HK-2 (cell line): Measurements from ENCODE around the gene OXT.
"Not testable (repeated sequence)": the region's sequence is repeated elsewhere in the genome, so short reads cannot be mapped to it uniquely, and the experiment has no call there.

Experiments used
- DNase-seq: peaks from one replicate; pipeline ENCODE4 v3.0.0-alpha.2; 2018; ENCODE audit not compliant: unreplicated experiment

OXT gene

DNA sequence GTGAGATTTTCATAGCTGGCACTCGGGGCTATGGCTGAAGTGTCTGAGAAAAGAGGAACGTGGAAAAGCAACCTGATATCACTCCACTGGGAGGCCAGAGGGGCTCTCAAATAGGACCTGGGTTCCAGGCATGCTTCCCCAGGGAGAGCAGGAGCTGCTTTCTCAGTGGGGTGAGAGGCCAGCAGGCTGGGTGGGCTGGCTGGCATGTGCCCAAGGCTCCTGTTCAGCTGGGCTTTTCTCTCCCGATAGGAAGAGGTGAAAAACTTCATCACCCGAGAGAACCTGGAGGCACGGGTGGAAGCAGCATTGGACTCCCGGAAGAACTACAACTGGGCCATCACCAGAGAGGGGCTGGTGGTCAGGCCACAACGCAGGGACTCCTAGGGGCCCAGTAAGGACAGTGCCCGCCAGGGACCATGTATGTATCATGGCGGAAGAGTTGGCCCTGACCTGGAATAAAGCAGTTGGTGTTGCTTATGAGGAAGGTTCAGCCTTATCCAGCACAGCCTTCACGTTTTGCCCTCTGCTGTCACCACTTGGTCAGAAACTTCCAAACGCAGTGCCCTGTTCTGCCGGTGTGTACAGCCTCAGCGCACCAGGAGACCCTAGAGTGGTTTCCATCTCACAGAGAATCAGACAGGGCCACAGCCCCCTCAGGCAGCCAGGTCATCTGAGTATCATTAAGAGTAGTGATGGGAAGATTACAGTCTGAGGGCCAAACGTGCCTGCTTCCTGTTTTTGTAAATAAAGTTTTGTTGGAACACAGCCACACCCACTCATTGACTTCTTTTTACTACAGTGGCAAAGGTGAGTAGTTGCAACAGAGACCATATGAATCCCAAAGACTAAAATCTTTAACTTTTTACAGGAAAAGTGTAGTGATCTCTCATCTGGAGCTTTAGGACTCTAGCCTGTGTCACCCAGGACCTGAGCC is 23.7 kb upstream of the OXT start:
- DNase-seq = no peak

DNA sequence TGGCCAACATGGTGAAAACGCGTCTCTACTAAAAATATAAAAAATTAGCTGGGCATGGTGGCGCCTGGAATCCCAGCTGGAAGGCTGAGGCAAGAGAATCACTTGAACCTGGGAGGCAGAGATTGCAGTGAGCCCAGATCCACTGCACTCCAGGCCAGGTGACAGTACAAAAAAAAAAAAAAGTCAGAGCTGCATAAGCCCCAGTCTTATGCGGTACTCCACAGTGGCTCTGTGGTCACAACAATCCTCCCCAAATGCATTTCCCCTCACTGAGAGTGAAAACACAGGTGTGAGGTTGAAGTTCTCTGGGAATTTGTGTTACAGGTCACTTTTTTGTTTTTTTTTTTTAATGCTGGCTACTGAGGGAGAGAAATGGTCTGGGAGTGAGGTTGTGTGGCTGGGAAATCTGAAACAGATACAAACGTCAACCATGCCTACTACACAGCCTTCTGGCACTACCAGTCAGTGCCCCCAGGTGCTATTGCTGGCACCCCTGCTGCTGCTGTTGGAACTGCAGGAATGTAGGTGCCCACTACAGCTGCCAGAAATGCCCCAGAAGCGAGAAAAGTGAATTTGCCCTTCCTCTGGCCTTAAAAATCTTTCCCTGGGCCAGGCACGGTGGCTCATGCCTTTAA is 19.9 kb upstream of the OXT start:
- no peak for DNase-seq

DNA sequence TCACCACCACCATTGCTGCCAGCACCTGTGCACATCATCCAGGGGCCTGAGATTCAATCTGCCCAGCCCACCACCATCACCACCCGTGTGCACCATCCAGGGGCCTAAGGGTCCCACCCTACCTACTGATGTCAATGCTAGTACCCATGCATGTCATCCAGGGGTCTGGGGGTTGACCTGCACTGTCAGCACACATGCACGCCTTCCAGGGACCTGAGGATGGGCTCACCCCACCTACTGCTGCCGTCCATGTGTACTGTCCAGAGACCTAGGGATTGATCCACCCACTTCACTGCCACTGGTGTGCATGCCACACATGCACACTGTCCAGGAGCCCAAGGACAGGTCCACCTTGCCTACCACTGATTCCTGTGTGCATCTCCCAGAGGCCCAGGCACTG is 11.9 kb upstream of the OXT start:
- no peak for DNase-seq

DNA sequence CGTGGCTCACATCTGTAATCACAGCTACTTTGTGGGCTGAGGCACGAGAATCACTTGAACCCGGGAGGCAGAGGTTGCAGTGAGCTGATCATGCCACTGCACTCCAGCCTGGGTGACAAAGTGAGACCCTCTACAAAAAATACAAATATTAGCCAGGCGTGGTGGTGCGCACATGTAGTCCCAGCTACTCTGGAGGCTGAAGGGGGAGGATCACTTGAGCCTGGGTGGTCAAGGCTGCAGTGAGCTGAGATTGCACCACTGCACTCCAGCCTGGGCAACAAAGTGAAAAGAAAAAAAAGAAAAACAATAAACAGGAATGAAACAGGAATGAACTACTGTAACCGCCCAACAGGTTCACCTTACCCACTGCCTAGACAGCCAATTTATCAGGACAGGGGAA is 7.3 kb upstream of the OXT start:
- DNase-seq = not testable (repeated sequence)

DNA sequence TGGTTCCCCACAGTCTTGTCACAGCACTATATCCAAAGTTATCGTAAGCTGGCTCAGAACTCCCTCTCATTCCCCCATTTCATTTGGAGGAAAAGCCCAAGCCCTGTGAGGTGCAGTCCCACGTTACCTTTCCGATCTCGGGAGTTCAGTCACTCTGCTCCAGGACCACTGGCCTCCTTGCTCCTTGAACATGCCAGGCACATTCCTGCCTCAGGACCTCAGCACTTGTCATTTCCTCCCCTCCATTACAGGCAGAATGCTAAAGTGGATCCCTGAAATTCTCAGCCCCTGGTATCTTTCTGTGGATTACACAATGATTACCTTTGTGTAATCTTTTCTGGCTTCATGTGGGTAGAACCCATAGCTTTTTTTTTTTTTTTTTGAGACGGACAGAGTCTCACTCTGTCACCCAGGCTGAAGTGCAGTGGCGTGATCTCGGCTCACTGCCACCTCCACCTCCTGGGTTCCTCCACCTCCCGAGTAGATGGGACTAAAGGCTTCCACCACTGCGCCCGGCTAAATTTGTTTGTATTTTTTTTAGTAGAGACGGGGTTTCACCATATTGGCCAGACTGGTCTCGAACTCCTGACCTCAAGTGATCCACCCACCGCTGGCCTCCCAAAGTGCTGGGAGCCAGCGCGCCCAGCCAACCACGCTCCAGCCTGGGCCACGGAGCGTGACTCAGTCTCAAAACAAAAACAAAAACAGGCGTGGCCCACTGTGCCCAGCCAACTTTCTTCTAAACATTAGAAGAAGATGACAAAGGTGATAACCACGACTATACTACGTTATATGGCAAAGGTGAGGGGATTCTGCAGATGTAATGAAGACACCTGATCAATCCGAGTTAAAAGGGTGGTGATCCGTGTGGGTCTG is 4.0 kb upstream of the OXT start:
- DNase-seq = no peak

DNA sequence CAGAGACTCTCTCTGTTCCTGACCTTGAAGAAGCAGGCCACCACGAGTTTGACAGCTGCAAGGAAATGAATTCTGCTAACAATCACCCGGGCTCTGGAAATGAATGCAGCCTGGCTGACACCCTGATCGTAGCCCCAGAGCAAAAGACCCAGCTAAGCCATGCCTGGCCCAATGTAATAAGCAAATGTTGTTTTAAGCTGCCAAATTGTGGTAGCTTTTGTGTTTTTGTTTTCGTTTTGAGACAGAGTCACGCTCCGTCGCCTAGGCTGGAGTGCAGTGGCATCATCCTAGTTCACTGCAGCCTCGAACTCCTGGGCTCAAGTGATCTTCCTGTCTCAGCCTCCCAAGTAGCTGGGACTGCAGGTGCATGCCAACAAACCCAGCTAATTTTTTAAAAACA is 3.3 kb upstream of the OXT start:
- no peak for DNase-seq

DNA sequence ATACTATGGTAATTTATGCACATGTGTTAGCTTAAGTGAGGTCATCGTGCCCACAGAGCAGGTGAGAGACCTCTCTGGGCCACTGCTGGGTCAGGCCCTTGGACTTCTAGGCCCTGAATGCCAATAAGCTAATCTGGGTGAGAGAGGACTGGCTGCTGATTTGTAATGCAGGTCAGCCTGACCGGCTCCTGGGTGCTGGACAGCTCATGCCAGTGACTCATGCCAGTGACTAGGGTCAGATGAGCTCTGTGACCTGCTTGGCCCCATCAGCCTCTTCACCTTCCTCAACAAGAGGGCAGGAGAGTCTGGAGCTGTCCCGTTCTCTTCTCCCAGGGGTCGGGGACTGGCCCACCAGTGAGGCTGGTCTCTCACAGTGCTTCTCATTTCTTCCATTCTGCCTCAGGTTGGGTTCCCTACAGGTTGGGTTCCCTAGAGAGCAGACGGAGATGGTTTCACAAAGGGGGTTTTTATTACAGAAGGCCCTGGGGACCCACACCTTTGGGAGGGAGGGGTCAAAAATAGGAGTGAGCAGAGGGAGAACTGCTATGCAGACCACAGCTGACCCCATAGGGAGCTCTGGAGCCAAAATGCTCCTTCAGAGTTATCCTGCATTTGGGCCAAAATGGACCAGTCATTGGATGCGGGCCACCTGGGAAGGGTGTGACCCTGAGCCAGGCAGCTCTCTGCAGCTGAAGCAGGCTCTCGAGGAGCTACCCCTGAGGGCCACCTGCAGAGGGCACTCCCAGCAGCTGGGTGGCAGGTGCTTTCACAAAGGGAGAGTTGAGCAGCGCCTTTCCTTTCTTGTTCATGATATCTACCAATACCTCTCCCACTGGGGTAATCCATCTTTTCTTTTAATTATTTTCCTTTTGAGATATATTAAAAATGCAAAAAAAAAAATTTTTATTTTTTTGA is 2.2 kb upstream of the OXT start:
- DNase-seq = peak; percentile 80

DNA sequence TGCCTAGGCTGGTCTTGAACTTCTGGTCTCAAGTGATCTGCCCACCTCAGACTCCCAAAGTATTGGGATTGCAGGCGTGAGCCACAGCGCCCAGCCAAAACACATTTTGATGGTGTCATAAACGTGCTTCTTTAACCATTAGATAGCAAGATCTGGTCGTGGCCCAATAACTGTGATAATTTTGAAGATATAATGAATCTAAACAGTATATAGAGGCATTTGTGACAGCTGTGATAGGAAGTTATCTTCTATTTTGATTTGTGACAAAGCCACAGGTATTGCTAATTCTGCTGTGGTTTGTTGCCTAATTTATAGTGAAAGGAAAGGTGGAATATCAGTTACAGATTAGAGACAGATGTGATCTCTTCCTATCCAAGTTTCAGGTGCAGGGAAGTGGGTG is 695 bp upstream of the OXT start:
- no peak for DNase-seq

DNA sequence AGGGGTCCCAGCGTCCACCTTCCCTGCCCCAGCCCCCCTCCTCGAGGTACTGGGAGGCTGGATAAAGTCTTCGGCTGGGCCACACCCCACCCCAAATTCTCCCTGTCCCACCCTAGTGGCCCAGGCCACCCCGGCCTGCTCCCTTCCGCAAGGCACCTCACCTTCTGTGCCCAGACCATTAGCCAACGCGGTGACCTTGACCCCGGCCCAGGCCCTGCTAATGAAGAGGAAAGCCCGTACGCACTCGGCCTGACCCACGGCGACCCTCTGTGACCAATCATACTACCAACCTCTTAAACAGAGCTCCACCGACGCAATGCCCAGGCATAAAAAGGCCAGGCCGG is 182 bp upstream of the OXT start:
- DNase-seq = no peak

DNA sequence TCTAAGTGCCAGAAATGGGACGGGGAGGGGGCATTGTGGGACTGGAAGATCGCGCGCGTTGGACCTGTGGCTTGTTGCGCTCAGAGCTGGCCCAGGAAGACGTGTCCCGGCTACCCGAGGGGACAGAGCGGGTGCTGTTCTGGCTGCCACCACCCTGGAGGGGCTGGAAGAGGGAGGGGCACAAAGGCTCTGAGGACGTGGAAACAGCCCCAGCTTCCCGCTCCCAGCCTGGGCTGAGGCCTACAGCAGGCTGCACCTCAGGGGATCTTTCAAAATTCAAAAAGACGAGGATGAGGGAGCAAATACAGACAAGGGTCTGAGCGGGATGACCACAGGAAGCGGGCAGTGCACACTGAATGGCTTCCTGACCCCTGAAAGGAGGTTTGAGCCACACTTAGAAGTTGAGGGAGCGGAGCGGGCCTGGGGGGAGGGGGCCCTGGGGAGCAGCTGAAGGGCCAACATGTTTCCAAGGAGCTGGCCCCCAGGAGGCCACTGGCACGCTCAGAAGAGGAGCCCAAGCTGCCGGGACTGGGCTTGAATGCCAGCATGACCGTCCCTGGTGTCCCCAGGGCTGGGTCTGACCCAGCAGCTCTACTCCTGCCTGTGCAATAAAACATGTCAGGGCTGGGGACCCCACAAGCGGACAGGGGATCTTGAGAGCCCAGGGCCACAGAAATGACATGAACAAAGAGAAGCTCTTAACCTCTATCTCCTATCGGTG is 1.3 kb downstream of the OXT start:
- DNase-seq = no peak

DNA sequence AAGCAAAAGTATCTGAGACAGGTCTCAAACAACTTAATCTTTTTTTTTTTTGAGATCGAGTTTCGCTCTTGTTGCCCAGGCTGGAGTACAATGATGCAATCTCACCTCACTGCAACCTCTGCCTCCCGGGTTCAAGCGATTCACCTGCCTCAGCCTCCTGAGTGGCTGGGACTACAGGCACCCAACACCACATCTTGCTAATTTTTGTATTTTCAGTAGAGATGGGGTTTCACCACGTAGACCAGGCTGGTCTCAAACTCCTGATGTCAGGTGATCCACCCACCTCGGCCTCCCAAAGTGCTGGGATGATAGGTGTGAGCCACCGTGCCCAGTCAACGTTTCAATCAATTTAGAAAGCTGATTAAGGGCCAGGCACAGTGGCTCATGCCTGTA is 1.8 kb downstream of the OXT start:
- DNase-seq = not testable (repeated sequence)

DNA sequence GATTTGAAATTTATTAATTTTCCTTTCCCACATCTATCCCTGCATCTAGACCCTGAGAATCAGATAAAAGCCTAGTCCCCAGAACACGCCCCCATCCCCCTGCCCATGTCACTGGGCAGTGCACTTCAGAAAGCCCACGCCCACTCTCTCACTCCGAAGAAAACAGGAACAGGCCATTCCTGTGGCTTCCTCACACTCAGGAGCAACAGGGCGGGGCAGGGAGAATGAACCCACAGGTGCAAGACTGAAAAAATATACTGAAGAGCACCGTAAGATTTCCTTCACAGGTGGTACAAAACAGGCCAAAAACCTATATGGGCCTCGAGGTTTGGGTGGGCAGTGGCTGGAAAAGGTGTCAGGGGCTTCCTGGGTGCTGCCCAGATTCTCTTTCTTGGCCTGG is 3.4 kb downstream of the OXT start:
- DNase-seq = no peak

DNA sequence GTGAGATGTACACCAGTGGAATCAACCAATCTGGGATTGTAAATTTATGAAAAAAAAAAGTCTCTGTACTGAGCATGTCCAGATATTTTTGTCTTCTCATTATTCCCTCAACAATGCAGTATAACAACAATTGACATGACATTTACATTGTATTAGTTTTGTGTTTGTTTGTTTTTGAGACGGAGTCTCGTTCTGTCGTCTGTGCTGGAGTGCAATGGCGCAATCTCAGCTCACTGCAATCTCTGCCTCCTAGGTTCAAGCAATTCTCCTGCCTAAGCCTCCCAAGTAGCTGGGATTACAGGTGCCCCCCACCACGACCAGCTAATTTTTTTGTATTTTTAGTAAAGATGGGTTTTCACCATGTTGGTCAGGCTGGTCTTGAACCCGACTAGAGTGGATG is 3.9 kb downstream of the OXT start:
- not testable (repeated sequence) for DNase-seq

DNA sequence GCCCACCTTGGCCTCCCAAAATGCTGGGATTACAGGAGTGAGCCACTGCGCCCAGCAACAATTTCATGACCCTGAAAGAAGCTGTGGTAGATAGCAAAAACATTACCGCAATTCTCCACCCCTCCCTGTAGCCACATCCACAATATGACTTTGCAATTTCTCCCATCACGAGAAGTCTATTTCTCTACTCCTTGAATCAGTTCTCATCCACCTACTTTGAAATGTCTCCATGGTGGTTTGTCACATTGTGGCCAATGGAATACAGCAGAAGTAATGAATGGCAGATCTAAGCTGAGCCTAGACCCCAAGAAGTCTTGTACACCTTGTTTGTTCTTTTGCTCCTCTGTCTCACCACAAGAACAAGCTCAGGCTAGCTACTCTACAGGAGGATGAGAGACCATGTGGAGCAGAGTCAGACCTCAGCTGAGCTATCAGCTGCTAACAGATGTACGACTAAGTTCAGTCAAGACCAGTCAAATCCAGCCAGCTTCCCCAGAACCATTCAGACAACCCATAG is 6.3 kb downstream of the OXT start:
- no peak for DNase-seq

DNA sequence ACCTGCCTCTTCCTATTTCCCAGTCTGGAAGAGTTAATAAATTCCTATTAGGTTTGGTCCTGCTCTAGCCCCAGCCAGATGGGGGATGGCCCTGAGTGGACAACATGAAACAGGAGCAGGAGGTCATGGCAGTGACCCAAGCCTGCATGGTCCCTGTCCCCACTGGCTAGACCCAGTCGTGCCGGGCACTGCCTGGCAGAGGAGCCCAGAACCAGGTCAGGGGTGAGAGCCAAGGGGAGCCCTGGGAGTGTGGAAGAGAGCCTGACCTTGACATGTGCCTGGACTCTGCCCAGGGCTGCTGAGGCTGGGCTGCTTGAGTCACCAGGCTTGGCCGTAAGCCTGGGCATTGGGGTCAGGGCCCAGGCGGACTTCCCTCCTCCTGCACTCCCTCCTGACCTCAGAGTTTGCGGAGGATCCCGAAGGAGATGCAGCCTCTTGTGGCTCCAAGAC is 9.5 kb downstream of the OXT start:
- DNase-seq = peak; percentile 61

DNA sequence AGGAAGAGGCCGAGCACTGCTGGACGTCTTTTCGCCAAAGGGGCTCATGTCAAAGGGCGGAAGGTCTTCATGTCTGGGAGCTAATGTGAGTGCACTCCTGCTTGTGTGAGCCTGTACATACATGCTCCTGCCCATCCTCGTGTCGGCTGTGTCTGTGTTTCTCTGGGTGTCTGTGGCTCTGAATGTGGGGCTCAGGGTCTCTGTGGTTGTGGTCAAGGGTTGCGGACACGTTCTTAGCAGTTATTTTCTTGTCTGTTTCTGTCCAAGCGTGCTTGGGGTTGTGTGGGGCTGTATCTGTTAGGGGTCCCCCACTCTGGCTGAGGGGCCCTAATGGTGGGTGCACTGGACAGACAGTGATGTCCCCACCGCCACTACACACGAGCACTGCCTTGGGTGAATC is 10.2 kb downstream of the OXT start:
- DNase-seq = no peak

DNA sequence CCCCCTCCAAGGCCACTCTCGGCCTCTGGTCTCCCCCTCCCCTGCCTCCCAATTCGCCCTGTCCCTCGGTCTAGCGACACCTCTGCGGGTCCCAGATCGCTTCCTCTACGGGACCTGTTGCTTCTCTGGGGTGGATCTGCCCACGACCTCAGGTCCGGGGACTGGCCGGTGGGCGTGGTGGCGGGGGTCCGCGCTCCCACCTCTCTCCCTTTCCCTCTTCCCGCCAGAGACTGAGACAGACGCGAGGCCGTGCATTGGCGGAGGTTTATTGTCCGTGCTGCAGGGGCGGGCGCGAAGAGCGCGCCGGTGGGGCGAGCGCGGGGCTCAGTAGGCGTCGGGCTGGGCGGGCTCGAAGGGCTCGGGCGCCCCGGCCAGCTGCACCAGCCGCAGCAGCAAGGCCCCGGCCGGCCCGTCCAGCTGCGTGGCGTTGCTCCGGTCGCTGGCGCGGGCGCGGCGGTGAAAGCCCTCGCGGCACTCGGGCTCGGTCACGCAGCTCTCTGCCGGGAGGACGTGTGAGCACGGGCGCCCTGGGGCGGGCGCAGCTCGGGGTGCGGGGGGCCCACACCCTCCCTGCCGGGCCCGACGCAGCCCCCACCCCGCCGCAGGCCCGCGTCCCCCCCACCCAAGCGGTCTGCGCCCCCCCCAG is 11.0 kb downstream of the OXT start:
- no peak for DNase-seq

DNA sequence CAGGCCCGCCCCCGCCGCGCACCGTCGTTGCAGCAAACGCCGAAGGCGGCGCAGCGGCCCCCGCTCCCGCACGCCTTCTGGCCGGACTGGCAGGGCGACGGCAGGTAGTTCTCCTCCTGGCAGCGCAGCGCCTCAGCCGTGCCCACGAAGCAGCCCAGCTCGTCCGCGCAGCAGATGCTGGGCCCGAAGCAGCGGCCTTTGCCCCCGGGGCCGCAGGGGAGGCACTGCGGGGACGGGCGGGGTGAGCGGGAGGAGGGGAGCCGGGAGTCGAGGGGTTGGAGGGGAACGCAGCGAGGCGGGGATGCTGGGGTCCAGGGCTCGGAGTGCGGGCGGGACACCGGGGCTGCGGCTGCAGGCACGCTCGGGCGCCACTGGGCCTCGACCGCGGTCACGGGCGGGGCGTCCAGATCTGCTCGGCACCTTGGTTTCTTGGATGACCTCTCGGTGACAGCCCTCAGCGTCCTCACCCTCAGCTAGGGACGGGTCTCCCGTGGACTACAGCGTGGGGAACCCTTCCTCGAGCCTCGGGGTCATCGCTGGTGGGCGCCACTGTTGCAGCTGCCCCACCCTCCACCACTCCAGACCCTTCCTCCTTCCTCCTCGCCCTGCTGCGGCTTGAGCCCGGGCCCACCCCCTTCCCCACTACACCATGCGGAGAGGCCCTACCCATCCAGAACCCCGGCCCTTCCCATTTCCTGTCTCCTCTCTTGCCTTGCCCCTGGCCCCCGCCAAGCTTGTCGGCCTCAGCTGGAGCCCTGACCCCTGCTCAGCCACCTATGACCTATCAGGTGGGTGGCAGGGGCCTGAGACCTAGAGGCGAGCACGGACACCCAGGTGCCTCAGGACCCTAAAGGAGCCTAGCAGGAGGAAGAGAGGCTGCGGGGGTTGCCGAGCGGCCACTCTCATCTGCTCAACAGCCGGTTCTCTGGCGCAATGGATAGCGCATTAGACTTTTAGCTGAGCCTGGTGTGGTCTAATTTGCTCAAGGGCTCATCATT is 11.8 kb downstream of the OXT start:
- DNase-seq = no peak
